ENCODE data around the gene IFT80. TPM values are rescaled to one million over a fixed set of nuclear protein-coding genes. Genes with fewer than 3 reads are reported as not detected.
A peak's percentile ranks its signal among the peaks of the same experiment; 100 is the strongest.

The IFT80 gene
- total and polyA plus RNA-seq, 12 donors = 11.0 to 37.3 (median 22.1) TPM

- peak in 1 of 2 donors; percentile 41 for TF ChIP-seq POLR2A (IDR thresholded peaks at IDR 0.05)
- TF ChIP-seq, protein P1, sequence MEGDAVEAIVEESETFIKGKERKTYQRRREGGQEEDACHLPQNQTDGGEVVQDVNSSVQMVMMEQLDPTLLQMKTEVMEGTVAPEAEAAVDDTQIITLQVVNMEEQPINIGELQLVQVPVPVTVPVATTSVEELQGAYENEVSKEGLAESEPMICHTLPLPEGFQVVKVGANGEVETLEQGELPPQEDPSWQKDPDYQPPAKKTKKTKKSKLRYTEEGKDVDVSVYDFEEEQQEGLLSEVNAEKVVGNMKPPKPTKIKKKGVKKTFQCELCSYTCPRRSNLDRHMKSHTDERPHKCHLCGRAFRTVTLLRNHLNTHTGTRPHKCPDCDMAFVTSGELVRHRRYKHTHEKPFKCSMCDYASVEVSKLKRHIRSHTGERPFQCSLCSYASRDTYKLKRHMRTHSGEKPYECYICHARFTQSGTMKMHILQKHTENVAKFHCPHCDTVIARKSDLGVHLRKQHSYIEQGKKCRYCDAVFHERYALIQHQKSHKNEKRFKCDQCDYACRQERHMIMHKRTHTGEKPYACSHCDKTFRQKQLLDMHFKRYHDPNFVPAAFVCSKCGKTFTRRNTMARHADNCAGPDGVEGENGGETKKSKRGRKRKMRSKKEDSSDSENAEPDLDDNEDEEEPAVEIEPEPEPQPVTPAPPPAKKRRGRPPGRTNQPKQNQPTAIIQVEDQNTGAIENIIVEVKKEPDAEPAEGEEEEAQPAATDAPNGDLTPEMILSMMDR (IDR thresholded peaks at IDR 0.05) = no peak
- WGBS, 4 donors = 13 to 18% (median 15%) methylated on average over 16 of the region's 16 CpGs
- peak overlapping the region in 3 of 5 donors; percentile 82 to 90 (median 88) for H3K27ac ChIP-seq
- no peaks in the 10 kb centered on the region for H3K36me3 ChIP-seq (replicated peaks in 1 of 2)
- peaks cover 0 to 9% of the 10 kb centered on the region in 2 donors for H3K4me1 ChIP-seq (replicated peaks in 1 of 2)
- DNase-seq = peak in 6 of 7 donors; percentile 26 to 57 (median 32)
- intact Hi-C loops (cut with DNase I) = no loop called here
- H3K4me3 ChIP-seq = peak overlapping the region in 2 of 4 donors; percentile 71 to 73
- H3K9me3 ChIP-seq (replicated peaks in 1 of 3) = no peaks in the 10 kb centered on the region
- no peaks in the 10 kb centered on the region for H3K27me3 ChIP-seq
Observed at GRCh38 chr3:160401291-160402095, 2.5 kb upstream of the IFT80 start.

- H3K4me1 ChIP-seq (replicated peaks in 1 of 2) = peaks cover 0 to 9% of the 10 kb centered on the region in 2 donors
- H3K27me3 ChIP-seq = no peaks in the 10 kb centered on the region
- peak overlapping the region in 4 of 5 donors; percentile 79 to 90 (median 85) for H3K27ac ChIP-seq
- TF ChIP-seq POLR2A (IDR thresholded peaks at IDR 0.05) = no peak
- TF ChIP-seq, protein P1 (IDR thresholded peaks at IDR 0.05) = no peak
- 0 to 1% (median 0%) methylated on average over 19 to 51 of the region's 51 CpGs for WGBS, 4 donors
- intact Hi-C loops (cut with DNase I) = no loop called here
- H3K4me3 ChIP-seq = peak overlapping the region; percentile 5 to 73 (median 52)
- no peaks in the 10 kb centered on the region for H3K9me3 ChIP-seq (replicated peaks in 1 of 3)
- no peaks in the 10 kb centered on the region for H3K36me3 ChIP-seq (replicated peaks in 1 of 2)
- peak; percentile 22 to 56 (median 35) for DNase-seq
Observed at GRCh38 chr3:160400702-160401150, 1.7 kb upstream of the IFT80 start.

- peak; percentile 49 to 70 (median 57) for DNase-seq
Observed at GRCh38 chr3:160400030-160400701, 1.1 kb upstream of the IFT80 start.

GRCh38 chr3:160398820-160399124 lies 253 bp downstream of the IFT80 start:
- H3K36me3 ChIP-seq (replicated peaks in 1 of 2) = no peaks in the 10 kb centered on the region
- H3K4me3 ChIP-seq = peak overlapping the region; percentile 66 to 79 (median 72)
- intact Hi-C loops (cut with DNase I) = no loop called here
- TF ChIP-seq POLR2A (IDR thresholded peaks at IDR 0.05) = no peak
- TF ChIP-seq, protein P1 (IDR thresholded peaks at IDR 0.05) = peak in 2 of 6 experiments; percentile 15 to 33
- H3K9me3 ChIP-seq (replicated peaks in 1 of 3) = no peaks in the 10 kb centered on the region
- peak overlapping the region in 4 of 5 donors; percentile 79 to 90 (median 85) for H3K27ac ChIP-seq
- no peaks in the 10 kb centered on the region for H3K27me3 ChIP-seq
- no peak for DNase-seq
- 0 to 1% (median 0%) methylated on average over 9 of the region's 9 CpGs for WGBS, 4 donors
- H3K4me1 ChIP-seq (replicated peaks in 1 of 2) = peaks cover 0 to 9% of the 10 kb centered on the region in 2 donors

More at GRCh38 chr3:160400030-160400701, 1.1 kb upstream of the IFT80 start:
- H3K4me1 ChIP-seq (replicated peaks in 1 of 2) = peaks cover 0 to 9% of the 10 kb centered on the region in 2 donors
- H3K36me3 ChIP-seq (replicated peaks in 1 of 2) = no peaks in the 10 kb centered on the region
- intact Hi-C loops (cut with DNase I) = no loop called here
- H3K9me3 ChIP-seq (replicated peaks in 1 of 3) = no peaks in the 10 kb centered on the region
- H3K27ac ChIP-seq = peak overlapping the region; percentile 79 to 90 (median 83)
- TF ChIP-seq, protein P1 (IDR thresholded peaks at IDR 0.05) = no peak
- no peak for TF ChIP-seq POLR2A (IDR thresholded peaks at IDR 0.05)
- H3K4me3 ChIP-seq = peak overlapping the region; percentile 39 to 73 (median 68)
- WGBS, 4 donors = 0 to 1% (median 0%) methylated on average over 24 to 49 of the region's 49 CpGs
- no peaks in the 10 kb centered on the region for H3K27me3 ChIP-seq

All from adrenal gland (tissue), 12 donors.